ENCODE results near the gene DGKA. TPM values are rescaled to one million over a fixed set of nuclear protein-coding genes. Genes with fewer than 3 reads are reported as not detected.
A peak's percentile ranks its signal among the peaks of the same experiment; 100 is the strongest.

DGKA gene
- total and polyA plus RNA-seq, 2 of the 13 experiments (the other 11 are each of a cell fraction or from before 2014, with no cell fraction given), result 2.4 to 5.4 TPM

- Histone ChIP-seq H3K36me3 (replicated peaks in 1 of 2; ENCODE audit: control insufficient read depth in 1 of 2, insufficient read depth in 2 of 2, low read length in 2 of 2) (peaks cover 3 to 17% of the 10 kb centered on the region in 2 experiments; a peak in 2 of 5 replicates), H3K4me1 (ENCODE audit: insufficient read depth, low read length) (peaks cover 9% of the 10 kb centered on the region), H3K79me2 (ENCODE audit: insufficient read depth, low read length) (no peaks in the 10 kb centered on the region), H3K4me2 (ENCODE audit: low read depth, low read length) (no peak overlapping the region), H2AFZ (ENCODE audit: low read length) (no peak overlapping the region), H3K4me3 (replicated peaks in 1 of 3; ENCODE audit: insufficient read depth in 1 of 3, low read depth in 2 of 3, low read length in 3 of 3) (no peak overlapping the region), H3K9me3 (ENCODE audit: low read length) (no peaks in the 10 kb centered on the region), H4K20me1 (ENCODE audit: insufficient read depth, low read length) (no peaks in the 10 kb centered on the region), H3K27ac (ENCODE audit: extremely low read length, insufficient read depth, low read length) (no peak overlapping the region), H3K9ac (ENCODE audit: insufficient read depth, low read depth, low read length) (no peak overlapping the region), H3K27me3 (ENCODE audit: control insufficient read depth in 1 of 2, insufficient read depth in 2 of 2, low read length in 2 of 2) (no peaks in the 10 kb centered on the region)
- FAIRE-seq (peak; percentile 40), ATAC-seq (peak; percentile 65), DNase-seq (ENCODE audit: low spot score) (peak; percentile 35)
- CTCF ChIA-PET (ENCODE audit: low intra/inter-chr PET ratio, low total read pairs), result no interaction called here
- intact Hi-C loops (cut with micrococcal nuclease; ENCODE audit: unreplicated experiment), result no loop called here
- no peak for TF ChIP-seq ARNT2 (CRISPR knock-in tag; IDR thresholded peaks at IDR 0.05; ENCODE audit: low read depth)
- no peak for TF ChIP-seq POLR2AphosphoS5 (IDR thresholded peaks at IDR 0.05; ENCODE audit: low read depth, low read length)
- no peak for TF ChIP-seq SOX13 (IDR thresholded peaks at IDR 0.05)
- no peak for TF ChIP-seq SOX13 (CRISPR knock-in tag; conservative IDR thresholded peaks at IDR 0.05 in 1 of 2, IDR thresholded peaks at IDR 0.05 in 1 of 2)
- no peak for TF ChIP-seq RBFOX2 (IDR thresholded peaks at IDR 0.05; ENCODE audit: low read depth, low read length)
- TF ChIP-seq PCBP1 (IDR thresholded peaks at IDR 0.05; ENCODE audit: borderline replicate concordance, low read depth, low read length), result no peak
- no peak for TF ChIP-seq HOXD1 (CRISPR knock-in tag; IDR thresholded peaks at IDR 0.05)
- no peak for TF ChIP-seq NFAT5 (CRISPR knock-in tag; IDR thresholded peaks at IDR 0.05)
- TF ChIP-seq FOSL2 (CRISPR knock-in tag; IDR thresholded peaks at IDR 0.05), result peak; percentile 30; the same call in 1 of the 2 replicates
- TF ChIP-seq HCFC1 (IDR thresholded peaks at IDR 0.05; ENCODE audit: low read depth, low read length), result no peak
- peak; percentile 80 for TF ChIP-seq TFAP4 (IDR thresholded peaks at IDR 0.05; ENCODE audit: borderline replicate concordance, low read depth)
- TF ChIP-seq ARID3A (IDR thresholded peaks at IDR 0.05; ENCODE audit: low read depth, low read length), result no peak
- BruUV-seq (replicated peaks), result TSS peak; percentile 38
- in situ Hi-C loops (cut with HindIII; ENCODE audit: extremely low pct_ligation_motif_present, low pct_unique_long_range_greater_than_20kb), result no loop called here
- WGBS (ENCODE audit: low lambda C conversion rate), result 16% methylated on average over 2 of the region's 2 CpGs
- POLR2A ChIA-PET, result interaction anchor here (0.8 kb wide), 1 partner anchor 70 kb away, joined by 3 read pairs; the partner anchor contains the start of gene DNAJC14
Observed at GRCh38 chr12:55899082-55899481, 31.9 kb upstream of the DGKA start.
